HepG2 (cell line): ENCODE results near the gene DEDD2. TPM values are rescaled to one million over a fixed set of nuclear protein-coding genes. Genes with fewer than 3 reads are reported as not detected.

Experiments
- ATF4 ChIP-seq, 2 experiments: fragments of 450-650 bp in 1 of 2; sonication (generic) in 1 of 2; formaldehyde crosslinking; IDR thresholded peaks; 2 replicates each; pipeline versions ENCODE4 v1.5.0 to v1.8.0; 2020 to 2022; ENCODE audit warnings: mild to moderate bottlenecking in 1 of 2, missing genetic modification reagents in 1 of 2
- CHCHD3 ChIP-seq: sonication (generic); formaldehyde crosslinking; IDR thresholded peaks from 2 replicates; pipeline ENCODE4 v1.8.0; 2022; ENCODE audit warnings: mild to moderate bottlenecking, missing genetic modification reagents, moderate library complexity
- DNMT1 ChIP-seq: sonication (generic); formaldehyde crosslinking; IDR thresholded peaks from 2 replicates; pipeline ENCODE4 v1.5.1; 2020; ENCODE audit warnings: mild to moderate bottlenecking, missing genetic modification reagents
- EZH2 ChIP-seq: conservative IDR thresholded peaks from 2 replicates; pipeline ENCODE4 v1.6.1; 2012; ENCODE audit warnings: mild to moderate bottlenecking, low read depth, low read length, moderate library complexity
- GABPB1 ChIP-seq: IDR thresholded peaks from 2 replicates; pipeline ENCODE4 v1.6.1; 2016; ENCODE audit warnings: mild to moderate bottlenecking, missing genetic modification reagents, moderate library complexity, missing compliant biosample characterization
- MED1 ChIP-seq: sonication (generic); formaldehyde crosslinking; IDR thresholded peaks from 2 replicates; pipeline ENCODE4 v1.4.0; 2020; ENCODE audit warnings: missing genetic modification reagents
- PBX2 ChIP-seq: IDR thresholded peaks from 2 replicates; pipeline ENCODE4 v1.6.1; 2016; ENCODE audit warnings: control low read depth
- PHF8 ChIP-seq: sonication (generic); formaldehyde crosslinking; IDR thresholded peaks from 2 replicates; pipeline ENCODE4 v1.5.0; 2020; ENCODE audit warnings: missing genetic modification reagents
- RFXAP ChIP-seq: sonication (generic); formaldehyde crosslinking; IDR thresholded peaks from 2 replicates; pipeline ENCODE4 v1.4.0; 2020; ENCODE audit warnings: missing genetic modification reagents, borderline replicate concordance
- SALL1 ChIP-seq: sonication (generic); formaldehyde crosslinking; IDR thresholded peaks from 2 replicates; pipeline ENCODE4 v1.8.0; 2022; ENCODE audit warnings: mild to moderate bottlenecking, missing genetic modification reagents
- ZBTB1 ChIP-seq: sonication (generic); formaldehyde crosslinking; IDR thresholded peaks from 2 replicates; pipeline ENCODE4 v1.4.0; 2020; ENCODE audit warnings: missing genetic modification reagents, borderline replicate concordance
- ZNF33B ChIP-seq: sonication (generic); formaldehyde crosslinking; IDR thresholded peaks from 2 replicates; pipeline ENCODE4 v1.5.1; 2020; ENCODE audit warnings: mild to moderate bottlenecking, missing genetic modification reagents
- ZNF431 ChIP-seq: sonication (generic); formaldehyde crosslinking; IDR thresholded peaks from 2 replicates; pipeline ENCODE4 v1.9.0; 2022; ENCODE audit warnings: missing genetic modification reagents, low read depth, mild to moderate bottlenecking, borderline replicate concordance
- ZNF605 ChIP-seq: sonication (generic); formaldehyde crosslinking; IDR thresholded peaks from 2 replicates; pipeline ENCODE4 v1.8.0; 2022; ENCODE audit warnings: mild to moderate bottlenecking, missing genetic modification reagents
- ZNF678 ChIP-seq: sonication (generic); formaldehyde crosslinking; IDR thresholded peaks from 2 replicates; pipeline ENCODE4 v1.4.0; 2020; ENCODE audit warnings: mild to moderate bottlenecking, missing genetic modification reagents
- ZNF746 ChIP-seq: sonication (generic); formaldehyde crosslinking; IDR thresholded peaks from 2 replicates; pipeline ENCODE4 v1.8.0; 2022; ENCODE audit warnings: mild to moderate bottlenecking, missing genetic modification reagents
- ZNF790 ChIP-seq: sonication (generic); formaldehyde crosslinking; IDR thresholded peaks from 2 replicates; pipeline ENCODE4 v1.8.0; 2022; ENCODE audit warnings: missing genetic modification reagents, mild to moderate bottlenecking, borderline replicate concordance
- polyA plus RNA-seq, 8 experiments: library from polyadenylated mRNA; depleted of rRNA in 3 of 8; stranded (reverse) in 7 of 8; unstranded in 1 of 8; fragments of >200 nt; fragmentation: Illumina TruSeq in 4 of 8; extraction: Trizol in 4 of 8; gene quantifications; 2 replicates each; pipeline versions ENCODE4 v1.2.1 to v1.2.3, GENCODE V29; 2011 to 2016; ENCODE audit warnings: low read depth in 4 of 8, missing spikeins in 1 of 8, mixed read lengths in 1 of 8; ENCODE audit not compliant: insufficient read depth in 1 of 8
- total RNA-seq, 5 experiments: library from RNA; depleted of rRNA; stranded (reverse); fragments of >200 nt; fragmentation: Illumina TruSeq; extraction: Trizol; gene quantifications; 2 replicates each; pipeline ENCODE4 v1.2.3, GENCODE V29; 2016; ENCODE audit warnings: low read depth in 1 of 5
- TF ChIP-seq, protein P1 (sequence below): IDR thresholded peaks from 2 replicates; pipeline ENCODE4 v1.6.1; 2016; ENCODE audit warnings: low read depth
- TF ChIP-seq, protein P2 (sequence below): sonication (generic); formaldehyde crosslinking; IDR thresholded peaks from 2 replicates; pipeline ENCODE4 v1.9.0; 2021; ENCODE audit warnings: missing genetic modification reagents, borderline replicate concordance

Gene DEDD2
- total and polyA plus RNA-seq, 2 of the 13 experiments (the other 11 are each of a cell fraction or from before 2014, with no cell fraction given), result 19.2 to 24.7 TPM

DNA sequence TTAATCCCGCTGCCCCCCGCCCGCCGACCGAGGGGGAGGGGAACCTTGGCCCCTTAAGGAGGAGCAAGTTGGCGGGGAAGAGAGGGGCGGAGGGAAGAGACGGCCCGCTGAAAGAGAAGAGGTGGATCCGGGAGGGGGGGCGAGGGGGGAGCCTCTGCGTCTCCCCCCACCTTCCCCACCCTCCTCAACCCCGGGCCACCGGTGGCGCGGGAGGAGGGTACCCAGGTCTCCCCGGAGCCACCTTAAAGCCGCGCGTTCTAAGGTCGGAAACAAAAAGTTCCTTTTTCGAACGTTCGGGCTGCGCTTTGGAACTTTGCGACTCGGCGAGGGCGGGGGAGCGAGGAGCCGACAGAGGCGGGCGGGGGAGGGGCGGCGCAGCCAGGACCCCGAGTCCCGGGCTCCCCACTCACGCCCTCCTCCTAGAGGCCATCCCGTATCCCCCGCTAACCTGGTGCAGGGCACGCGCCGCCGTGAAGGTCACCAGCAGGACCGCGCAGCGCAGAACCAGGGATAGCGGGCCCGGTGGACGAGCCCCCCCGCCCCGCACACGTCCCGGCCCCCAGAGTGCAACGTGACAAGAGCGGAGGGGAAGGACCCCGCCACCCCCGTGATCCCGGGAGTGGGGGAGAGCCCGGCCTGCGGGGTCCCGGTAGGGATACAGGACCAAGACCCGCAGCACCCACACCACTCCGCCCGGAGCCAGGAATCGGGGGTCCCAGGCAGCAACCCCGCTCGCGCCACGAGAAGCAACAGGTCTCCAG lies 36.8 kb upstream of the DEDD2 start (continued):
- TF ChIP-seq ZNF678 (CRISPR knock-in tag) (no peak), MED1 (peak; percentile 19; the same call in 1 of the 2 replicates), ATF4 (CRISPR knock-in tag; IDR thresholded peaks at IDR 0.05) (peak in 1 of 2 experiments; percentile 23; a peak in 1 of 4 replicates), GABPB1 (CRISPR knock-in tag) (peak; percentile 58; the same call in 1 of the 2 replicates), ZNF33B (CRISPR knock-in tag) (no peak), ZNF746 (CRISPR knock-in tag) (no peak; the same call in 1 of the 2 replicates), PBX2 (CRISPR knock-in tag) (no peak), ZNF790 (CRISPR knock-in tag) (no peak), CHCHD3 (CRISPR knock-in tag) (no peak), DNMT1 (CRISPR knock-in tag) (no peak), SALL1 (CRISPR knock-in tag) (no peak), PHF8 (CRISPR knock-in tag) (peak; percentile 53), ZNF605 (peak; percentile 57), RFXAP (CRISPR knock-in tag) (no peak), ZBTB1 (CRISPR knock-in tag) (no peak), ZNF431 (no peak), EZH2 (no peak)
- TF ChIP-seq, protein P1, sequence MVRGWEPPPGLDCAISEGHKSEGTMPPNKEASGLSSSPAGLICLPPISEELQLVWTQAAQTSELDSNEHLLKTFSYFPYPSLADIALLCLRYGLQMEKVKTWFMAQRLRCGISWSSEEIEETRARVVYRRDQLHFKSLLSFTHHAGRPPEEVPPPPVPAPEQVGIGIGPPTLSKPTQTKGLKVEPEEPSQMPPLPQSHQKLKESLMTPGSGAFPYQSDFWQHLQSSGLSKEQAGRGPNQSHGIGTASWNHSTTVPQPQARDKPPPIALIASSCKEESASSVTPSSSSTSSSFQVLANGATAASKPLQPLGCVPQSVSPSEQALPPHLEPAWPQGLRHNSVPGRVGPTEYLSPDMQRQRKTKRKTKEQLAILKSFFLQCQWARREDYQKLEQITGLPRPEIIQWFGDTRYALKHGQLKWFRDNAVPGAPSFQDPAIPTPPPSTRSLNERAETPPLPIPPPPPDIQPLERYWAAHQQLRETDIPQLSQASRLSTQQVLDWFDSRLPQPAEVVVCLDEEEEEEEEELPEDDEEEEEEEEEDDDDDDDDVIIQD (CRISPR knock-in tag), result peak; percentile 69
- TF ChIP-seq, protein P2, sequence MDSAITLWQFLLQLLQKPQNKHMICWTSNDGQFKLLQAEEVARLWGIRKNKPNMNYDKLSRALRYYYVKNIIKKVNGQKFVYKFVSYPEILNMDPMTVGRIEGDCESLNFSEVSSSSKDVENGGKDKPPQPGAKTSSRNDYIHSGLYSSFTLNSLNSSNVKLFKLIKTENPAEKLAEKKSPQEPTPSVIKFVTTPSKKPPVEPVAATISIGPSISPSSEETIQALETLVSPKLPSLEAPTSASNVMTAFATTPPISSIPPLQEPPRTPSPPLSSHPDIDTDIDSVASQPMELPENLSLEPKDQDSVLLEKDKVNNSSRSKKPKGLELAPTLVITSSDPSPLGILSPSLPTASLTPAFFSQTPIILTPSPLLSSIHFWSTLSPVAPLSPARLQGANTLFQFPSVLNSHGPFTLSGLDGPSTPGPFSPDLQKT (CRISPR knock-in tag), result no peak
